Measurements from ENCODE around the gene PLOD3.
"Not testable (repeated sequence)": the region's sequence is repeated elsewhere in the genome, so short reads cannot be mapped to it uniquely, and the experiment has no call there.

Gene PLOD3

GRCh38 chr7:101217388-101218235, at the start of gene PLOD3, which contains the start of gene ZNHIT1:
Gene PLOD3 (minus strand): TSS chr7:101217581. CDS start chr7:101217274, 307 bp downstream.
Gene ZNHIT1 (plus strand): TSS chr7:101218165. CDS start chr7:101218196, 31 bp downstream.
- DNase-seq = peak; percentile 98

DNA sequence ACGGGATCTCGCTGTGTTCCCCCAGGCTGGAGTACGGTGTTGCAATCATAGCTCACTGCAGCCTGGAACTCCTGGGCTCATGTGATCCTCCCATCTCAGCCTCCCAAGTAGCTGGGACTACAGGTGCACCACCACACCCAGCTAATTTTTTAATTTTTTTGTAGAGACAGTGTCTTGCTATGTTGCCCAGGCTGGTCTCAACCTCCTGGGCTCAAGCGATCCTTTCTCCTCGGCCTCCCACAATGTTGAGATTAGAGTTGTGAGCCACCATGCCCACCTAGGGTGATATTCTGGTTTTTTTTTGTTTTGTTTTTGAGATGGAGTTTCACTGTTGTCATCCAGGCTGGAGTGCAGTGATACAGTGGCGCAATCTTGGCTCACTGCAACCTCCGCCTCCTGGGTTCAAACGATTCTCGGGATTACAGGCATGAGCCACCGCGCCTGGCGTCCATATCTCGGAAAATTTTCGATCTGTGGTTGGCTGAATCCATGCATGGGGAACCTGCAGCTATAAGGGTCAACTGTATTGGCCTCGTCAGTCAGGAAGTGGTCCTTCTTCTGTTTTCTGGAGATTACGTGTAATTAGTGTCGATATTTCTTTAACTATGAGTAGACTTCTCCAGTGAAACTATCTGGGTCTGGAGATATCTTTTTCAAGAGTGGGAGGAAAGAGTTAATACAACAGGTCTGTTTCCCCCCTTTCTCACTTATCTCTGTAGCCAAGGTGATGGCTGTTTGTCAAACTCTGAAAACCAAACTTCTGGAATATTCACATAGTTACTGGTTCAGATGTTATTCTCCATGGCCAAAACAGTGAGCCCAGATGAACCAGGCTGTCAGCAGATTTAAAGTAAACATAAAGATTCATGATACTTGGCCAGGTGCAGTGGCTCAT, 48.5 kb upstream of the PLOD3 start:
- no peak for DNase-seq

- not testable (repeated sequence) for DNase-seq
Measured at GRCh38 chr7:101264102-101264706, 46.8 kb upstream of the PLOD3 start.

GRCh38 chr7:101258243-101258731, 40.9 kb upstream of the PLOD3 start:
- DNase-seq = no peak

DNA sequence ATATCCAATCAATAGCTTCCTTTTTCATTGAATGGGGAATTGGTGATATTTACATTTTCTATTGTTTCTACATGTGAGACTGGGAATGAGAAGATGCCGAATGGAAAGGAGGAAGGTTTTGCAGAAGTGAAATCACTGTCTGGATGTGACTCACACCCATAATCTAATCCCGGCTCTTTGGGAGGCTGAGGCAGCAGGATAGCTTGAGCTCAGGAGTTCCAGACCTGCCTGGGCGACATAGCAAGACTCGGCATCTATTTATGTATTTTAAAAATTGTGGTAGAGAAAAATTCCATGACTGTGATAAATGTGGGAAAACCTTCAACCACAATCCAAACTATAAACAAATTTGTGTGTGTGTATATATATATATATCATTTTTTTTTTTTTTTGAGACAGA, 38.4 kb upstream of the PLOD3 start:
- DNase-seq = no peak

- DNase-seq = not testable (repeated sequence)
Measured at GRCh38 chr7:101253199-101253598, 35.8 kb upstream of the PLOD3 start.

- peak; percentile 99 for DNase-seq
Measured at GRCh38 chr7:101251871-101252659, 34.7 kb upstream of the PLOD3 start.

GRCh38 chr7:101250324-101250723, 32.9 kb upstream of the PLOD3 start:
- no peak for DNase-seq

DNA sequence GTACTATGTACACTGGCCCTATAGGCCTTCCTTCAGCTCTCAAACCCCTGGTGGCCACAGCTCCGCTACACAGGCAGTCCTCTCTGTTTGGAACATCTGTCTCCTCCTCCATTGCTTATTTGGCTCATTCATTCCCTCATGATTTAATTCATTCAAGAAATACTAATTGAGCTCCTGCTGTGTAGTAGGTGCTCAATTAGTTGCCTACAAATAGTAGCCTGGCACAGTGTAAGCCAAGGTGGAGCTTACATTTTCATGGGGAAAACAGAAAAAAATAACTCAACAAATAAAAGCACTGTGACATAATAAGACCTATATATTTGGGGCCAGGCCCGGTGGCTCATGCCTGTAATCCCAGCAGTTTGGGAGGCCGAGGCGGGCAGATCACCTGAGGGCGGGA, 30.9 kb upstream of the PLOD3 start:
- no peak for DNase-seq

- DNase-seq = no peak
Measured at GRCh38 chr7:101245147-101245668, 27.8 kb upstream of the PLOD3 start.

DNA sequence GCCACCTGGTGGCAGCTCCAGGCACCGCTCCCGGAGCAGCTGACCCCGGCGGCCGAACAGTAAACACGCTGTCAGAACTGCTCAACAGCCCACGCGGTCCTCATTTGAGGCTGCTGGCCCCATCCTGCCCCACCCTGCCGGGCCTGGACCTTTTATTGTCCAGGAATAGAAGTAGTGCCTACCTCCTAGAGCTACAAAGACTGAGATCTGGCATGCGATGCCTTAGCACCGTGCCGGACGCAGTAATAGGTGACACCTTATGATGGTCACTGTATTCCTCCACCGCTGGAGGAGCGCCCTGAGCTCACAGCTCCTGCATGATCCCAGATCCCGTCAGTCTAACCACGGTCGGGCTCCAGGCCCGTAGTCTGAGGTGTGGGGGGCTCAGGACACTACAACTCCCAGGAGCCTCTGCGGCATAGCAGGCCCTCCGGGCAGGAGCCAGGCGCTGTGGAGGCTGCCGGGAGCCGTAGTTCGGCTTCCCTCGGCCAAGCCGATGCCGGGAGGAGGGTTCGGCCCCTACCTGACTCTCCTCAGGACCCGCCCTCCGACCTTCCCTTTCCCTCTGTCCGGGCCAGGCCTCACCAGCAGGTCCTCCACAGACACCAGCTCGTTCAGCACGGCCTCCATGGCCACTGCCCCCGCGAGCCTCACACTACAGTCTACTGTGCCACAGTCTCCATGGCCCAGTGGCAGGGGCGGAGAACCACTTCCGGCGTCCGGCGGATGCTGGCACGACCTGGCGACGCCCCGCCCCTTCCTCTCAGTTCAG, 27.2 kb upstream of the PLOD3 start, which contains the start of gene FIS1:
FIS1 (minus strand) TSS at position 707 of the 772 bp plus-strand sequence; CDS start at position 630, 77 bp downstream.
- DNase-seq = peak; percentile 92

GRCh38 chr7:101243646-101244374, 26.4 kb upstream of the PLOD3 start:
- no peak for DNase-seq

GRCh38 chr7:101241443-101242349, 24.3 kb upstream of the PLOD3 start:
- no peak for DNase-seq

DNA sequence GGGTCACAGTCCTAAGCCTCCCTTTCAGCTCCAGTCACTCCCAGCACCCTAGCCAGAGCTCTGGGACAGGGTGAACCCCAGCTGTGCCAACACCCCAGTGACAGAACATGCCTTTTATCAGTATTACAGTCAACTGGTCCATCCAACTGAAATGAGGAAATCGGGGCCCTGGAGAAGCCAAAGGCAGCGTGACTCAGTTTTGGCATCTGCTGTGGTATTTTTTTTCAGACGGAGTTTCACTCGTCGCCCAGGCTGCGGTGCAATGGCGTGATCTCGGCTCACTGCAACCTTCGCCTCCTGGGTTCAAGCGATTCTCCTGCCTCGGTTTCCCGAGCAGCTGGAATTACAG, 23.6 kb upstream of the PLOD3 start:
- no peak for DNase-seq

- no peak for DNase-seq
Measured at GRCh38 chr7:101240226-101241014, 23.0 kb upstream of the PLOD3 start.

DNA sequence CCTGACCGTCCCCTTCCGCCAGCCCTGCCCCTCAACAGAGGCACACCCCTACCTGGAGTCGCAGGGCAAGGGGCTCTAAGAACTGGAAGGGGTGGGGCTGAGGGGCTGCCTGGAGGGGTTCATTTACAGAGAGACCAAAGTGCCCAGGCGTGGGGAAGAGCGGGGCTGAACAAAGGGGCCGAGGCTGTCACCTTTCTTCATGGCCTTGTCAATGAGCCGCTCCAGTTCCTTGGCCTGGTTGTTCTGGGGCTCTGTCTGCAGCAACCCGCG, 22.5 kb upstream of the PLOD3 start:
- no peak for DNase-seq

- DNase-seq = no peak
Measured at GRCh38 chr7:101239191-101239950, 22.0 kb upstream of the PLOD3 start.

Data from CD4-positive, alpha-beta T cell treated with Interleukin-10 for 1 hour (primary cell).